Germinal center (tissue), 1 donor: Measurements from ENCODE around the gene NXN.
"Not testable (repeated sequence)": the region's sequence is repeated elsewhere in the genome, so short reads cannot be mapped to it uniquely, and the experiment has no call there.

Source experiments
- DNase-seq: peaks from one replicate; pipeline ENCODE4 v3.0.0; 2012; ENCODE audit warnings: mixed read lengths, low spot score

NXN gene

DNA sequence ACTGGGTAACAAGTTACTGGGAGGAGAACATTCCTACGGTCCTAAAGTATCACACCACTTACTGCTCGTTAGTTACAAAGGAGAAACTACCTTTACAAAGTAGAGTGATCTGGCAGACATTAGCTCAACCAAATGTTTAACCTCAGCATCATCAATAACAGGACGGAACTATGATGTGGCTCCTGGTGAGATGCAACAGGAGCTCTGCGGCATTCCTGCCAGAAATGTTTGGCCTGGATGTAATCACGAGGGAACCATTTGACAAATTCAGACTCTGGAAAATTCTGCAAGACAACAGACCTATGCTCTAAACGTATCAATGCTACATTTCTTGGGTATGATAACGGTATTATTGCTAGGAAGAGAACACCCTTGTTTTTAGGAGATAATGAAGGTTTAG is 117.0 kb downstream of the NXN start:
- no peak for DNase-seq

DNA sequence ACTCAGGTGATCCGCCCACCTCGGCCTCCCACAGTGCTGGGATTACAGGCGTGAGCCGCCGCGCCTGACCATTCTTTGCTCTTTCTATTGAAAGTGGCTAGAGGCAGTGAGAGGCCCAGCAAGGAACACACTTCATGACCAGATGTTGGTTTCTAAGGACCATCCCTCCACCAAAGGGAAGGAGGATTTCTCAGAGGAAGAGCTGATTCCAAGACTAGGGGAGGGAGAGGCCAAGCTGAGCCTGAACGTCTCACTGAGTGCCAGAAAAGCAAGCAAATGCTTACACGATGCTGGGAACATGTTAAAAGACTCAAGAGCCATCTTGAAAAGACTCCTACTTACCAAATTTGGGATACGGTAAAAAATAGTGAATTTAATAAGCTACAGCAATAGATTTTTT is 118.2 kb downstream of the NXN start:
- DNase-seq = no peak

DNA sequence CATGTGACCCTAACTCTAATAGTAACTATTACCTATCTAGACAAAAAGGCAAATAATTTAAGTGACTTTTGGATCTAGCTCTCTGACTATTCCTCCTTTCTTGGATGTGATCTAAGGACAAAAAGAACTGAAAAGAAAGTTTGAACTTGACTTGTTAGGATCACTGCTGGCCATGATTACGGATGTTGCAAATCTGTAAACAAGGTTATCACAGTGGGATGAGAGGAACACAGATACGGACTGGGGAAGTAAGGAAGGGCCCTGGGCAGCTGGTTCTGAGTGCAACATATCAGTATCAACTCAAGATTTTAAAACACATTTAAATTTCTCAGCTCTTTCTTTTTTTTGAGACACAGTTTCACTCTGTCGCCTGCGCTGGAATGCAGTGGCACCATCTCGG is 118.8 kb downstream of the NXN start:
- DNase-seq = no peak

DNA sequence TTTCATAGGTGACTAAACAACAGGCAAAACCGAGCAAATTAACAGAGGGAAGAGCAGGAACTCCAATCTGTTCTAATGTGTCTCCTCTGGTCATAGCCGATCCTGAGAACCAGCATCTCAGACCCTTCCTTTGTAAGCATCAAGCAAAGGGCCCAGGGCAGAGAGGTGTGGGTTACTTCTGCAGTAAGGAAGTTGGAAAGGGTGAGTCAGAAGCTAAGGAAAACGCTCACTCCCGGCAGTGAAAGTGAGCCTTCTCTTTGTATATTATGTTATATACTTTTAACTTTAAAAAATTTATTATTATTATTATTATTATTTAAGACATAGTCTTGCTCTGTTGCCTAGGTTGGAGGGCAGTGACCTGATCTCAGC is 119.8 kb downstream of the NXN start:
- no peak for DNase-seq

DNA sequence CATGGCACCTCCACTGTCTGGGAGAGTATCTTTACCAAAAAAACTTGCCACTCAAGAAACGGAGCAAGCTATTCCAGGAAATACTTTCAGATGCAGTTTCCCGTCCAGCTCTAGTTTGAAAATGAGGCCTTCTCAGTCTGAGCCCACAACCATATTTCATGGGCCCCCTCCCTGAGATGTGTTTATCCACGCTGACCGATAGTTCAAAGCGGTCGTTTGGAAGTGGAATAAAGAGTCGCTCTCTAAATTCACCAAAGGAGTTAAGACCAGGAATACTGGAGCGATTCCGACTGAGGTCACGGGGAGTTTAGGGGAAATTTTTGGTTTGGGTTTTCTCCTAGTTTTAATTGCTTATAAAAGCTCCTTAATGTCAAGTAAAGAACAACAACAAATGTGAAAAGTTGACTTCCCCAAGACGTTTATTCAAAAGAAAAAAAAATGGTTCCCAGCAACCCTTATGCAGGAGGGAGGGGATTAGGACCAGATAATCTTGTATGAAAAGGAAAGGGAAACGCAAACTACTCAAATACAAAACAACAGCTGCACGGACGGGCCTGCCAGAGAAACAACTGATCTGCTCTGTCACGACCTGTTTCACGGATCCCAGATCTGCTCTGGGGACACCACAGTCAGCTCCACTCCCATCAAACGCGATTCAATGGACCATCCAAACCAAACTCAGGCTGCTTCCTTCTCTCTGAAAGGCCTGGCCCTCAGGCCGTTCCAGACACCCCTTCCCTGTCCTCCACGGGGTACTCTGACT is 120.3 kb downstream of the NXN start:
- DNase-seq = no peak

DNA sequence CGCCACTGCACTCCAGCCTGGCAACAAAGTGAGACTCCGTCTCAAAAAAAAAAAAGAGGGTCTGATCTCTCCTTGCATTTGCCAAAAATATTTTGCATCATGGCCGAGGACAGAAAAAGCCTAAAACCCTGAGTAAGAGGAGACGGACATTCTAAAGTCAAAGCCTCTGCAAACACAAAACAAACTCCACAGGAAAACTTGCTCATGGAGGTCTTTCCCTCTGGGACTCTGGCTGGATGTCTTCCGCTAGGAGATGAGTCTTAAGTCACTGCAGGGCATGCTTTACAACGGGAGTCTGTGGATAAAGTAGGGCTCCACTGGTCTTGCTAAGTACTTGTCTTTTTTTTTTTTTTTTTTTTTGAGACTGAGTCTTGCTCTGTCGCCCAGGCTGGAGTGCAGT is 123.4 kb downstream of the NXN start:
- no peak for DNase-seq

DNA sequence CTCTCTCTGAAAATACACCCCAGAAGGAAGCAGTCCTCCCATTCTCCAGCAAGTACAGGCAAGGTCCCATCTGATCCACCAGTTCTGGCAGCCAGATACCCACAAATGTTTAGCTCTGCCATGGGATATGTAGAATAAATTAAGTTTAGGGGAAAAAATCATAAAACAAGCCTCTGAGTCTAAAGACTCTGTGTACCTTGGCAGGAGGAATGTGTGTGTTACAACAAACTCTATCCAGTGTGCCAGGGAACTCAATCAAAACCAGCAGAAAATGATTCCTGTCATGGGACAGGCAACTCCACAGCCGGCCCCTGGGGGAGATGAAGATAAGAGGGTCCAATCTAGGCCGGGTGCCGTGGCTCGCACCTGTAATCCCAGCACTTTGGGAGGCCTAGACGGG is 124.0 kb downstream of the NXN start:
- no peak for DNase-seq

DNA sequence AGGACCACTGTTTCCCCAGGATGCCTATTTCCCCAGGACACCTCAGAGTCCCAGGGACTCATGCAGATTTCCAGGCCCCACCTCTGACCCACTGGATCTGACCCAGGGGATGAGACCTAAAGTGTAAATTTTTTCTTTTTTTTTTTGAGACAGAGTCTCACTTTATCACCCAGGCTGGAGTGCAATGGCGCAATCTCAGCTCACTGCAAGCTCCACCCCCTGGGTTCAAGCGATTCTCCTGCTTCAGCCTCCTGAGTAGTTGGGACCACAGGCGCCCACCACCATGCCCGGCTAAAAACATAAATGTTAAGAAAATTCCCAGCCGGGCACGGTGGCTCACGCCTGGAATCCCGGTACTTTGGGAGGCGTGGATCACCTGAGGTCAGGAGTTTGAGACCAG is 126.7 kb downstream of the NXN start:
- DNase-seq = not testable (repeated sequence)

DNA sequence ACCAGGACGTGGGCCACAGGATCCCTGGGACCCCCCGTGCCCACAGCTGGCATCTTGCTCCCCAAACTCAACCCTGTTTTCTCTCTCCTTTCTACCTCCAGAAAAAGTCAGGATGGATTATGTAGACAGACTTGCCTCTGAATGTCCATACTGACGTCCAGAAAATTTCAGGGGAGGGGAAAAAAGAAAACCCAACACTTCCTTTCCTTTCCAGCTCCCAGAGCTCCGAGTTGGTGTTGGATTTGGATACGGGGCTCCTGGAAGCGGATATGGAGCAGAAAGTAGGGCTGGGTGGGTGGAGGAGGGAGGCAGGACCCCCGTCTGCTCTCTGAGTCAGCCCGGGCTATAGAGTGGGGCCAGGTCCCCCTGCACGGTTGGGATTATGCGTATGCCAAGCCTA is 127.2 kb downstream of the NXN start:
- DNase-seq = no peak

DNA sequence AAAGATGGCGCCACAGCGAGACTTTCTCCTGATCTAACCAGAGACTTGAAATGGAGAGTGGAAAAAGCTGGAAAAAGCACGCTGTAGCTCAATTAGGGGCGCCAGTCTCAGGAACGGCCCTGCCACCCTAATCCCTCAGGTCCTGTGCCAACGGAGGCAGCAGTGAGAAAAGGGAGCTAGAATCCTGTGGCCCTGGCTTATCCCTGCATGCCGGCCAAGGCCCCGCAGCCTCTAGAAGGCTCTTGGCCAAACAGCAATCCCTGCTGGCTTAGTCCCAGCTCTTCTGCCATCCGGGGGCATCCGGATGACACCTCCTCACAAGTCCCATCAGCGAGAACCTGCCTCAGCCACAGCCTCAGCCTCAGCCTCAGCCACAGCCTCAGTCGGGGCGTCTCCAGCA is 127.7 kb downstream of the NXN start:
- DNase-seq = no peak

DNA sequence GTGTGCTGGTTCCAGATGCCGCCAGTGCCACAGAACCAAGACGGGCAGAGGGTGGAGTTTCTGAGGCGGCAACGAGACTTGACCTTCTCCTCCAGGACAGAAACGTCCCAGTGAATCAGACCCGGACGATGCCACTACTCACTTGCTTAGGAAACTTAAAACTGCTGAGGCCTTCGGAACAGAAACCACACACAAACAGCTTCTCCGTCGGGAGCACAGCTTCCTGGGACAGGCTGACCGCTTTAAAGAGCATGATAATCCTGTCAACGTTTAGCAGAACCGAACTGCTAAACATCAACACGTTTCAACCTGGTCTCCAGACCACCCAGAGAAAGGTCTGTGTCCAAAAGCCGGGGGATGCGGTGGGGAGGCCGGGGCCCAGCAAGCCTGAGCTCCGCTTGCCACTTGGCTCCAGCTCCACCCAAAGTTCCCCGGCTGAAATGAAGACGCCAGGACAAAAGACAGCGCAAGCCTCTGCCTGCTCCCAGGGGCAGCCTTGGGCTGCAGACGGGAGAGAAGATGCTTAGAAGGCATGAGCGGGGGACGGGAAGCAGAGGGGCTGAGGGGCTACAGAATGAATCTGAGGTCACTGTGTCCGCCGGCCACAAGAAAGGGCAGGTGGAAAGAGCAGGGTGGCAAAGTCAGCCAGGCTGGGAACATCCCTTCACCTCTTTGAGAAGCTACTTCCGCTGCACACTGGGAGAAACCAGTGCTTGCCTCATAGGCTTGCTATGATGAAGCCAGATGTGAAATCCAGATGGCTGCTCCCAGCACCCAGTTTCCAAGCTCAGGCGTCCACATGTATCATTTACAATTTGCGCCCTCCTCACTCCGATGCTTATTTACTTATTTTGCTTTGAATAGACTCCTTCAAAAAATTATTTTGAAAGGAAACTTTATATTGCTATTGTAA is 128.5 kb downstream of the NXN start:
- DNase-seq = no peak

DNA sequence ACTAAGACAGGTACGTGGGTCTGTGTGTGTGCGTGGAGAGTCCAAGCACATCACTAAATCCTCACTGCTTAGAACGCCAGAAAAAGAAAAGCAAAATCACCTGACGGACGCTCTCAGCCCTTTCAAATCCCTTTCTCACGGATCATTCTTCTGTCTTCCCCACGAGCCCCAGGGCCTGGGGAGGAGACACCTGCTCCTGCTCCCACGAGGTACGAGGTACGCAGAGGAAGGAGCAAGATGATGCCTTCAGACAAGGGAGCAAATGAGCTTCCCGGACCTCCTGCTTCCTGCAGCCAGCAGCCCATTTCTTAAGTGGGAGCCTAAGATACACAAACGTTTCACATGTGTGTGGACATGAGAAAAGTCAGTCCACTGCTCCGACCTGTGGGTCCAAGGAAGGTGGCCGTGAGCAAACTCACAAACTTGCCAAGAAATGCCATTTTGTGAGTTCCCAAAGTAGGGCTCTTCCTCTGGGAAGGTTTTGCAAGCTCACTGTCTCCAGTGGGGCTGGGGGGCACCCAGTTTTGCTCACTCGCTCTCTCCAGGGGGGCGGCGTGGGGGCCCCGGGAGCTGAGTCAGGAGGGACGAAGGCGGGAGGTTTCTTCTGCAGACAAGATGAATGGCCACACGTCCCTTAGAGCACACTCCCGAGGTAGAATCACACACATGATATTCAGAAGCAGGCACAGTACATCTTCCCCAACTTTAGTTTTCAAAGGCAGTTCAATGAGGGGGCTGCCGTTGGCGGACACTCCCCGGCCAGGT is 129.3 kb downstream of the NXN start:
- DNase-seq = no peak

DNA sequence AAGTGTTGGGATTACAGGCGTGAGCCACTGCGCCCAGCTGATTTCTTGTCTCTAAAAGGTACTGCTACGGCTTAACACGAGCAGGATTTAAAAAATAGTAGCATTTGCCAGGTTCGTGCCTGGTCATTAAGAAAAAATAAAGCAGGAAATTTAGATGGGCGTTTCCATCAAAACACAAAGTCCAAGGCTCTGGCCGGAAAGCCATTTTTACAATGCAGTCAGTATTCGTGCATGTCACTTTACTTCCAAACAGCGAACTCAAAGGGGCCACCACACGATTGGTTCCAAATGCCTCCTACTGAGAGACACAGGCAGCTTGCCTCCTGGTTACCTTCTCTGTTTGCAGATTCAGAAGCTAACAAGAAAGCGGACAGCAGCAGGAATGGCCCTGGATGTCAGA is 131.2 kb downstream of the NXN start:
- no peak for DNase-seq

DNA sequence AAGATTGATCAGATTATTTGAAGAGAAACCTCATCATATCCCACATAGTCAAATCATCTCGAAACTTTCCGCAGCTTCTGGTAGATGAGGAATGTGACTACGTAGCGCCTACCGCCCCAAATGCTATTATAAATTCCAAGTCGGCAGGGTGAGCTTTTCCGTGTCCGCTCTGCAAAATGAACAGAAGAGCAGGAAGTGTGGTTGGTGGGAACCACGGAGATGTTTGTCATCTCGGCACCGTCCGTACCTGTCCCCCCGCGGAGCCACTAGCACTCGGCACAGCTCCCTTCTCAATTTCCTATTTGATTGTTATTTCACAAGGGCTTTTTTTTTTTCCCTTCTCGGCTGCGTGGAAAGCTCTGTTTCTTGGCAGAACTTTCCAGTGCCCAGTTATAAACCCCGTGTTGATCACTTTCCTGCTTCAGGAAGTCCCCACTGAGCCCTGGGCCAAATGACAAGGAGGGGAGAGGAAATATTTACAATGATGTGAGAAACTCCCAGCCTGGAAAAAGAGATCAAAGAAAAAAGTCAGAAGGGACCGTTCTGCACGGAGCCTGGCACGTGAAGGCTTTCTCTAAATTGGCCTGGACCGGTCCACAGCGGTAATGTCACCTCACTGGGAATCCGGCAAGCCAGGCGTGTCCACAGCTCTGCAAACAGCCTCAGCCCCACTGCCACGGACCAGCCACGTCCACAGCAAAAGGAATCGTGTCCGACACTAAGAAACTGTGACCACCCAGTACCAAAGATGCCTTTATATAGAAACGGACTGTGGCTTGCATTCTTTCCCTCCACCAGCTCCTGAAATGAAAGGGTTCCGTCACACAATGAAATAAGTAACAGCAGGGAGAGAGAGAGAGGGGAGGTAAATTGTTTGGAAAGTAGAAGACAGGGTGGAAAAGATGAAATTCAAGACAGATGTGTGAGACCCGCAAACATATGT is 132.4 kb downstream of the NXN start:
- no peak for DNase-seq

DNA sequence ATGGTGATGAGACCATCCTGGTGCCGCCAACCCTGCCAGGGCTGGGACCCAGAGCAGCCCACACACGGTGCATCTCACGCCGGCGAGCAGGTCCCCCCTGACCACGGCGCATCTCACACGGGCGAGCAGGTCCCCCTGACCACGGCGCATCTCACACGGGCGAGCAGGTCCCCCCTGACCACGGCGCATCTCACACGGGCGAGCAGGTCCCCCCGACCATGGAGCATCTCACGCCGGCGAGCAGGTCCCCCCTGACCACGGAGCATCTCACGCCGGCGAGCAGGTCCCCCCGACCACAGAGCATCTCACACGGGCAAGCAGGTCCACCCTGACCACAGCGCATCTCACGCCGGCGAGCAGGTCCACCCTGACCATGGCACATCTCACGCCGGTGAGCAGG is 138.3 kb downstream of the NXN start:
- no peak for DNase-seq

DNA sequence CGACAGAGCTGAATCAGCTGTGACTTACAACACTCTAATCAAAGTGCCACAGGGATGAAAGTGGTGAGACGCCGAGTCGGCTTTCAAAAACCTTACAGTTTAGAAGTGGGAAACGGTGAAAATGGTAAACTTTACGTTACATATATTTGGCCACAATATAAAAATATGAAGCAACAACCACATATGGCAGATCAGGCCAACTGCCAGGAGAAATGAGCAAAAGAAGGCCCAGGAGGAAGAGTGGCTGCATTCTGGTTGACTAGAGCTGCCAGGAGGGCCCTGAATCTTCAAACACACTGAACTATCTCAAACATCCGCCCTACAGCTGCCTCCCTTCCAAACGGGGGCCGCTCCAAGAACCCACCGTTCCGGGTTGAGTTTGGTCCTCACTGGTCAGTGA is 141.1 kb downstream of the NXN start:
- no peak for DNase-seq

DNA sequence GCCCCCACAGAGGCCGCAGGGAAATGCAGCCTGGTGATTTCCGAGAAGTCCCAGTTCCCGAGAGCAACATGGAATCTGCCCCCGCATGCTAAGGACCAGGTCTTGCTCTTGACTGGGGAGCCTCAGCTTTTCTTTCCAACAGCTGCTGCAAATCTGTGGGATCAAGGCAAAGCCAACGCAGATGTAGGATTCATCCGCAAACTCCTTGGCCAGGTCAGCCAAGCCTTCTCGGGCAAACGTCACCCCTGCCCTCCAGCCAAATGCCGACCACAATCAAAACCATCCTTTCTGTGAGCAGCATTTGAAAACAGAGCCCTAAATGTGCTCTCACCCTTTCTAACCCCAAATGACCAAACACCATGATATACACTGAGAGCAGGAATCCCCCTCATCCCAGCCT is 143.4 kb downstream of the NXN start:
- DNase-seq = no peak

DNA sequence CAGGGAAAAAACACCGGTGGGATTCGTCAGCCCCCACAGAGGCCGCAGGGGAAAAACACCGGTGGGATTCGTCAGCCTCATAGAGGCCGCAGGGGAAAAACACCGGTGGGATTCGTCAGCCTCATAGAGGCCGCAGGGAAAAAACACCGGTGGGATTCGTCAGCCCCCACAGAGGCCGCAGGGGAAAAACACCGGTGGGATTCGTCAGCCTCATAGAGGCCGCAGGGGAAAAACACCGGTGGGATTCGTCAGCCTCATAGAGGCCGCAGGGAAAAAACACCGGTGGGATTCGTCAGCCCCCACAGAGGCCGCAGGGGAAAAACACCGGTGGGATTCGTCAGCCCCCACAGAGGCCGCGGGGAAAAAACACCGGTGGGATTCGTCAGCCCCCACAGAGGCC is 143.9 kb downstream of the NXN start:
- DNase-seq = not testable (repeated sequence)

DNA sequence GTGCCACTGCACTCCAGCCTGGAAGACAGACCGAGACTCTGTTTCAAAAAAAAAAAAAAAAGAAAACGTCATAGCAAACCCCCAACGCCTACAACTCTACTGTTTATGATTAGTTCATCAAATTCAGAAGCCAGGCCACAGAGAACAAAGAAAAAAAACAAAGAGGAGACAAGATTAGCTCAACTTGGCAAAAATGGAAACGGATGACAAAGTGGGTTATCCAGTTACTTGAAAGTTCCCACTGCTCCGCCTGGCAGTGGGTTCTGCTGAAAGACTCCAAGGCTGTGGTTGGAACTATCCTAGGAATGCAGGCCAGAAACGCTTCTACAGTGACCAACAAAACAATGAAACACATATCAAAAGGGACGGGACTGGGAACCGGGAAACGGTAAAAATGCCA is 144.3 kb downstream of the NXN start:
- DNase-seq = no peak

DNA sequence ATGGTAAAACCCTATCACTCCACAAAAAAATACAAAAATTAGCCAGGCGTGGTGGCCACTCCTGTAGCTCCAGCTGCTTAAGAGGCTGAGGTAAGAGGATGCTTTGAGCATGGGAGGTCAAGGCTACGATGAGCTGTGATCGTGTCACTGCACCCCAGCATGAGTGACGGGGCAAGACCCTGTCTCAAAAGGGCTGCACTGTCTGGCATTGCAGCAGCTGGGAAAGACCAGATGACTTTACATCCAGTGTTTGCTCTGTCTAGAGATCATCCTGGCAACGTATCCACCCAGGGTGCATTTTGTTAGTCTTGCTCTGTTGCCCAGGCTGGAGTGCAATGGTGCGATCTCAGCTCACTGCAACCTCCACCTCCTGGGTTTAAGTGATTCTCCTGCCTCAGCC is 145.4 kb downstream of the NXN start:
- DNase-seq = no peak

DNA sequence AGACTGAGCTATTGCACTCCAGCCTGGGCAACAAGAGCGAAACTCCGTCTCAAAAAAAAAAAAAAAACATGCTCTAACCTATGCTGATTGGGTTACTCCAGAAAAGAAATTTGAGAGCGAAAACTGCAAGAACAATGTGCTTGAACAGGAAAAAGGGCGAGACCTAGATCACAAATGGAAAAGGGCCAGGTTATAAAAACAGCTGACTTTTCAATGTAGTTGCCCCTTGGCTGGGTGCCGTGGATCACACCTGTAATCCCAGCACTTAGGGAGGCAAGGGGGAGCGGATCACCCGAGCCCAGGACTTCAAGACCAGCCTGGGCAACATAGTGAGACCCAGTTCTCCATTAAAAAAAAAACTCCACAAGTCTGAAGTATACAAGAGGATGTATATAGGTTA is 148.6 kb downstream of the NXN start:
- no peak for DNase-seq

DNA sequence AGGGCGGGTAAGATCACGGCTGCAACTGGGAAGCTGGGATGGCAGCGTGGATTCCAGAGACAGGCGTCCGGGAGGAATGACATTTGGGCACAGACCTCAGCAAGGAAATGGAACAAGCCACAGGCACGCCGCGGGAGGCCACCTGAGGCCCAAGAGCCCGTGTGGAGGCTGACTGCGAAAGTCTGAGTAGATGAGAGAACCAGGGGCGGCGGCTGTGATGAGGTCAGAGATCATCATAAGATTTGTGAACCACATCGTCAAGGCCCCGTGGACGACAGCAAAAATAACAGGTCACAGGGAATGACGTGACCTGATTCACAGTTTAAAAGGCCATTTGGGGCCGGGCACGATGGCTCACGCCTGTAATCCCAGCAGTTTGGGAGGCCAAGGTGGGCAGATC is 149.2 kb downstream of the NXN start:
- no peak for DNase-seq
